ENCODE measurements around the gene PDE6H.

Gene PDE6H

DNA sequence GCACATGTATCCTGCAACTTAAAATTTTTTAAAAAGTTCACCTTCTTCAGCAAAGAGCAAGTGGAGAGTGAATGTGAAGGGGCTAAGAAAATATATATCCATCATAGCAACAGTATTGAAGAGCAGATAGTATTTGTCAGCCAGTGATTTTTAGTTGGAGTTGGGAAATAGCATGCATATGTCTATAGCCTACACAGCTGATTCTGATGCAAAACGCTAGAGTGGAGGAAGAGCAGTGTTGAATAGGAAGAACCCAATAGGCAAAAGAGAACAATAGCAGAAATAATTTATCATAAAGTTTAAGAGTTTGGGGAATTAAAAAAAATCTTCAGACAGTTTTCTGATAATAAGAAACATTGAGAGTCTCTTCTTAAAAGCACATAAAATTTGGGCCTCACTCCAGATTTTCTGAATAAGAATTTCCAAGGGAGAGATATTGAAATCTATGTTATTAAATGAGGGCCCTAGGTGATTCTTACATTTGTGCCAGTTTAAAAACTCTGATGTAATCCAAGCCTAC is 12.0 kb downstream of the PDE6H start:
- DNase-seq (ENCODE audit: low read depth) = no peak
- TF ChIP-seq, protein P1, sequence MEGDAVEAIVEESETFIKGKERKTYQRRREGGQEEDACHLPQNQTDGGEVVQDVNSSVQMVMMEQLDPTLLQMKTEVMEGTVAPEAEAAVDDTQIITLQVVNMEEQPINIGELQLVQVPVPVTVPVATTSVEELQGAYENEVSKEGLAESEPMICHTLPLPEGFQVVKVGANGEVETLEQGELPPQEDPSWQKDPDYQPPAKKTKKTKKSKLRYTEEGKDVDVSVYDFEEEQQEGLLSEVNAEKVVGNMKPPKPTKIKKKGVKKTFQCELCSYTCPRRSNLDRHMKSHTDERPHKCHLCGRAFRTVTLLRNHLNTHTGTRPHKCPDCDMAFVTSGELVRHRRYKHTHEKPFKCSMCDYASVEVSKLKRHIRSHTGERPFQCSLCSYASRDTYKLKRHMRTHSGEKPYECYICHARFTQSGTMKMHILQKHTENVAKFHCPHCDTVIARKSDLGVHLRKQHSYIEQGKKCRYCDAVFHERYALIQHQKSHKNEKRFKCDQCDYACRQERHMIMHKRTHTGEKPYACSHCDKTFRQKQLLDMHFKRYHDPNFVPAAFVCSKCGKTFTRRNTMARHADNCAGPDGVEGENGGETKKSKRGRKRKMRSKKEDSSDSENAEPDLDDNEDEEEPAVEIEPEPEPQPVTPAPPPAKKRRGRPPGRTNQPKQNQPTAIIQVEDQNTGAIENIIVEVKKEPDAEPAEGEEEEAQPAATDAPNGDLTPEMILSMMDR (IDR thresholded peaks at IDR 0.05; ENCODE audit: control insufficient read depth, insufficient read depth, low read depth, low read length, missing control alignments) = no peak
- no peak overlapping the region for H3K4me3 ChIP-seq (ENCODE audit: control insufficient read depth, low read depth, low read length)

DNA sequence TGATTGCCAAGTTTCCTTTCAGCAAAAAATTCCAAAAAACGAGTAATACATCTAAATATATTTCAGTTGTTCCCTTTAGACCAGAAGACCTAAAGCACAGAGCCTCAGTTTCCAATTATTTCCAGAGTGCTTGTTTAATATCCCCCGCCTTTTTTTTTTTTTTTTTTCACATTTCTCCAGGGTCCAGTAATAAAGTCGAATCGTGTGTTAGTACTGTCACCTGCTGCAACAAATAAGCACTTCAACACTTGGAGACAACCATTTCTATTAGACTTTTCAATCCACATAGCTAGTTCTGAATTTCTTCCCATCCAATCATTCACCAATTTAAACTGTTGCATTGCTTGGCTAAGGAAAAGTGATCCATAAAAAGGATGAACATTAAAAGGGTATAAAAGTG is 13.6 kb downstream of the PDE6H start:
- TF ChIP-seq, protein P1 (IDR thresholded peaks at IDR 0.05; ENCODE audit: control insufficient read depth, insufficient read depth, low read depth, low read length, missing control alignments) = no peak
- DNase-seq (ENCODE audit: low read depth) = no peak
- H3K4me3 ChIP-seq (ENCODE audit: control insufficient read depth, low read depth, low read length) = no peak overlapping the region

DNA sequence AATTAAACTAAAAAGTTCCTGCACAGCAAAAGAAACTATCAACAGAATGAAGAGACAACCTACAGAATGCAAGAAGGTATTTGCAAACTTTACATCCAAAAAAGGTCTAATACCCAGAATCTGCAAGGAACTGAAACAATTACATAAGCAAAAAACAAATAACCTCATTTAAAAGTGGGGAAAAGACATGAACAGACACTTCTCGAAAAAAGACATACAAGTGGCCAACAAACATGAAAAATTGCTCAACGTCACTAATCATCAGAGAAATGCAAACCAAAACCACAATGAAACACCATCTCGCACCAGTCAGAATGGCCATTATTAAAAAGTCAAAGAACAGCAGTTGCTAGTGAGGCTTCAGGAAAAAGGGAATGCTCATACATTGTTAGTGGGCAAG is 15.2 kb downstream of the PDE6H start:
- TF ChIP-seq, protein P1 (IDR thresholded peaks at IDR 0.05; ENCODE audit: control insufficient read depth, insufficient read depth, low read depth, low read length, missing control alignments) = no peak
- DNase-seq (ENCODE audit: low read depth) = no peak
- no peak overlapping the region for H3K4me3 ChIP-seq (ENCODE audit: control insufficient read depth, low read depth, low read length)

DNA sequence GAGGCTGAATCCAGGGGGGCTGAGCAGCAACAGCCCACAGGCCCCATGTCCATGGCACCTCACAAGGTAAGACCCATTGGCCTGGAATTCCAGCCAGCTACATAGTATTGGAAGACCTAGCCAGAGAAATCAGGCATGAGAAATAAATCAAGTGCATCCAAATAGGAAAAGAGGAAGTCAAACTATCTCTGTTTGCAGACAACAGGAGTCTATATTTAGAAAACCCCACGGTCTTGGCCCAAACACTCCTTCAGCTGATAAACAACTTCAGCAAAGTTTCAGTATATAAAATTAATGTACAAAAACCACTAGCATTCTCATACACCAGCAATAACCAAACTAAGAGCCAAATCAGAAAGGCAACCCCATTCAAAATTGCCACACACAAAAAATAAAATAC is 16.9 kb downstream of the PDE6H start:
- H3K4me3 ChIP-seq (ENCODE audit: control insufficient read depth, low read depth, low read length) = no peak overlapping the region
- no peak for DNase-seq (ENCODE audit: low read depth)
- TF ChIP-seq, protein P1 (IDR thresholded peaks at IDR 0.05; ENCODE audit: control insufficient read depth, insufficient read depth, low read depth, low read length, missing control alignments) = no peak

DNA sequence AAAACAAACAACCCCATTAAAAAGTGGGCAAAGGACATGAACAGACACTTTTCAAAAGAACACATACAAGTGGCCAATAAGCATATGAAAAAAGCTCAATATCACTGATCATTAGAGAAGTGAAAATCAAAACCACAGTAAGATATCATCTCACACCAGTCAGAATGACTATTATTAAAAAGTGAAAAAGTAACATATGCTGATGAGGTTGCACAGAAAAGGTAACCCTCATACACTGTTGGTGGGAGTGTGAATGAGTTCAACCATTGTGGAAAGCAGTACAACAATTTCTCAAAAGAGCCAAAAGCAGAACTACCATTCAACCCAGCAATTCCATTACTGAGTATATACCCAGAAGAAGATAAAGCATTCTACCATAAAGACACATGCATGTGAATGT is 18.2 kb downstream of the PDE6H start:
- no peak for DNase-seq (ENCODE audit: low read depth)
- TF ChIP-seq, protein P1 (IDR thresholded peaks at IDR 0.05; ENCODE audit: control insufficient read depth, insufficient read depth, low read depth, low read length, missing control alignments) = no peak

DNA sequence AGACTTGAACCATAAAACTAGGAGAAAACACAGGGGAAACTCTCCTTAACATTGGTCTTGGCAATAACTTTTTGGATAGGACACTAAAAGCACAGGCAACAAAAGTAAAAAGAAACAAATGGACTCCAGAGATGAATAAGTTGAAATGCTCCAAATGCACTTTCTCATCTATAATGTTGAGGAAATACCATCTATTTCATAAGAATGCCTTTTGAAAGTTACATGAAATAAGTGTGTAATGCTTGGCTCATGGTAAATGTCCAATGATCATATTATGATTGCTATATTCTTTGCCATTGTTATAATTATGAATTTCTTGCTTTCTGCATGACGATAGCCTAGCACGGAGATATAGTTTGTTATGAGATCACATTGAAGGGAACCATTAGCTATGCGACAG is 19.8 kb downstream of the PDE6H start:
- no peak for DNase-seq (ENCODE audit: low read depth)
- no peak overlapping the region for H3K4me3 ChIP-seq (ENCODE audit: control insufficient read depth, low read depth, low read length)
- TF ChIP-seq, protein P1 (IDR thresholded peaks at IDR 0.05; ENCODE audit: control insufficient read depth, insufficient read depth, low read depth, low read length, missing control alignments) = no peak

More for the DNA sequence above, 18.2 kb downstream of the PDE6H start:
- no peak overlapping the region for H3K4me3 ChIP-seq (ENCODE audit: control insufficient read depth, low read depth, low read length)

DNA sequence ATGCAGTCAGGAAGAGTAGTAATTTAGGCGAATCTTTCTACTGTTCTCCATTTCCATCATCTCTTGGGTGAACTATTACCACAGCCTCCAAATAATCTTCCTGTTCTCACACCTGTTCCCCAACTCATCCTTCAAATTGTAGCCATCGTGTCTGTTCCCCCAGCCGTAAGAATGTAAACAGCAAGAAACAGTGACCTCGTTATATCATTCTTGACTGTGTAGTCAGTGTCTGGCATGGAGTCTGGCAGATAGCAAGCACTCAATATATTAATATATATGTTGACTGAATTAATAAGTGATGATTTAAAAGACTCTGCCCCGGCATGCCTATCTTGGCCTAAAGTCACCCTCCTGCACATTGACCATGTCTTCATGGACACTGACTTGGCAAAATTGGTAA is 20.3 kb downstream of the PDE6H start:
- DNase-seq (ENCODE audit: low read depth) = no peak
- TF ChIP-seq, protein P1 (IDR thresholded peaks at IDR 0.05; ENCODE audit: control insufficient read depth, insufficient read depth, low read depth, low read length, missing control alignments) = no peak
- no peak overlapping the region for H3K4me3 ChIP-seq (ENCODE audit: control insufficient read depth, low read depth, low read length)

Data from AG09309 (cell line).